Testis (tissue), 2 donors: Measurements from ENCODE around the gene PAM16.

ENCODE experiments used
- CTCF ChIP-seq, 3 experiments: fragments of 450-650 bp in 2 of 3; fragments of 200-600 bp in 1 of 3; sonication (generic) in 1 of 3; IDR thresholded peaks; one replicate each; pipeline ENCODE4 v1.5.1; 2016 to 2019; ENCODE audit warnings: antibody characterized with exemption in 3 of 3, mild to moderate bottlenecking in 2 of 3, moderate library complexity in 1 of 3
- POLR2A ChIP-seq: fragments of 450-650 bp; IDR thresholded peaks from one replicate; pipeline ENCODE4 v1.6.1; 2017; ENCODE audit warnings: antibody characterized with exemption, mild to moderate bottlenecking, moderate library complexity

GRCh38 chr16:4360538-4361021 is 9.5 kb upstream of the PAM16 start:
- no peak for TF ChIP-seq CTCF (IDR thresholded peaks at IDR 0.05)
- no peak for TF ChIP-seq POLR2A
